Activated naive CD8-positive, alpha-beta T cell treated with anti-CD3 and anti-CD28 coated beads for 36 hours (primary cell): ENCODE data around the gene TMEM98. TPM values are rescaled to one million over a fixed set of nuclear protein-coding genes. Genes with fewer than 3 reads are reported as not detected.
"Not testable (repeated sequence)": the region's sequence is repeated elsewhere in the genome, so short reads cannot be mapped to it uniquely, and the experiment has no call there.

ENCODE experiments used
- DNase-seq: peaks from one replicate; pipeline ENCODE4 v3.0.0; 2021
- H3K27ac Mint-ChIP-seq: one replicate; pipeline ENCODE4 v1.8.0; 2022; ENCODE audit warnings: mild to moderate bottlenecking, moderate library complexity, mixed read lengths
- H3K27me3 Mint-ChIP-seq: one replicate; pipeline ENCODE4 v1.8.0; 2022; ENCODE audit warnings: mild to moderate bottlenecking, mixed read lengths
- H3K36me3 Mint-ChIP-seq: one replicate; pipeline ENCODE4 v1.8.0; 2021; ENCODE audit warnings: mild to moderate bottlenecking, mixed read lengths
- H3K4me1 Mint-ChIP-seq: one replicate; pipeline ENCODE4 v1.8.0; 2021; ENCODE audit warnings: mixed read lengths
- H3K4me3 Mint-ChIP-seq: one replicate; pipeline ENCODE4 v1.8.0; 2022; ENCODE audit warnings: mild to moderate bottlenecking, moderate library complexity, mixed read lengths
- H3K9me3 Mint-ChIP-seq: one replicate; pipeline ENCODE4 v1.8.0; 2022; ENCODE audit warnings: mixed read lengths
- total RNA-seq, 2 experiments: library from RNA; stranded (reverse); gene quantifications; one replicate each; pipeline ENCODE4 v1.2.3, GENCODE V29; 2021

The TMEM98 gene, protein sequence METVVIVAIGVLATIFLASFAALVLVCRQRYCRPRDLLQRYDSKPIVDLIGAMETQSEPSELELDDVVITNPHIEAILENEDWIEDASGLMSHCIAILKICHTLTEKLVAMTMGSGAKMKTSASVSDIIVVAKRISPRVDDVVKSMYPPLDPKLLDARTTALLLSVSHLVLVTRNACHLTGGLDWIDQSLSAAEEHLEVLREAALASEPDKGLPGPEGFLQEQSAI
- not detected for total RNA-seq

DNA sequence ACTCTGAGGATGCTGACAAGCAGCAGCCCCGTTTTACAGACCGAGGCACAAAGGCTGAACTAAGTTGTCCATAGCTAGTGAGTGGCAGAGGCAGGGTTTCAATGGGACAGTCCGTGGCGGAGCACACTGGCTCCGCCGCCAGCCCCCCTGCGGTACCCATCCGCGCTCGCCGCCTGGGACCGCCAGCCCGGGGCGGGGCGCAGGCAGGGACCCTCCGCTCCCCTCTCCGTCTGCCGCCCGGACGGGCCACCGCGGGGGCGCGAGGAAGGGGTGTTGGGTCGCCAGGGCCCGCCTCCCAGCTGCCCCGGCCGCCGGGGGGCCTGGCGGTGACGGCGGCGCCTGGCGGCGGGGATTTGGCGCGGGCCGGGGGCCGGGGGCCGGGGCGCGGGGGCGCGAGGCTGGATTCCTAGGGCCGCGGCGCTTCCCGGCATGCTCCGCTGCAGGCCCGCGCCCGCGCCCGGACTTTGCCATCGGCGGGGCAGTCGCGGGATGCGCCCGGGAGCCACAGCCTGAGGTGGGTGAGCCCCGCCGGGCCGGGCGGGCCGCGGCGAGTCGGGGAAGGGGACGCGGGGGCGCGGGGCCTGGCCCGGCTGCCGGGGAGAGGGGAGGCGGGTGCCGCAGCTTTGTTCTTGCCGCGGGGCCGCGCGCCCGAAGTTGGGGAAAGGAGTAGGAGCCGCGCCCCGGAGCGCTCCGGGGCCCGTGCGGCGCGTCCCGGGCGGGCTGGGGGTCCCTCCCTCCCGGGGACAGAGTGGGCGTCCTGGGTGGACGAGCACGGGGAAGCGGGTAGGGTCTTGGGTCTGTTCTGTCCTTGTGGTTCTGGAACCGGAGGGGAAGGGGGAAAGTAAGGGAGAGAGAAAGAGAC lies at the start of gene TMEM98:
TMEM98 (plus strand) TSS at position 430 of the 862 bp plus-strand sequence. CDS start 3,376 bp downstream, outside the sequence.
- H3K4me3 Mint-ChIP-seq = peak within 1 kb of the TSS; percentile 67
- no peaks in the 10 kb centered on the region for H3K36me3 Mint-ChIP-seq
- H3K27ac Mint-ChIP-seq = no peak within 1 kb of the TSS
- H3K4me1 Mint-ChIP-seq = no peaks in the 10 kb centered on the region
- peak; percentile 13 for DNase-seq
- H3K9me3 Mint-ChIP-seq = no peaks in the 10 kb centered on the region
- peaks cover 29% of the 10 kb centered on the region for H3K27me3 Mint-ChIP-seq

DNA sequence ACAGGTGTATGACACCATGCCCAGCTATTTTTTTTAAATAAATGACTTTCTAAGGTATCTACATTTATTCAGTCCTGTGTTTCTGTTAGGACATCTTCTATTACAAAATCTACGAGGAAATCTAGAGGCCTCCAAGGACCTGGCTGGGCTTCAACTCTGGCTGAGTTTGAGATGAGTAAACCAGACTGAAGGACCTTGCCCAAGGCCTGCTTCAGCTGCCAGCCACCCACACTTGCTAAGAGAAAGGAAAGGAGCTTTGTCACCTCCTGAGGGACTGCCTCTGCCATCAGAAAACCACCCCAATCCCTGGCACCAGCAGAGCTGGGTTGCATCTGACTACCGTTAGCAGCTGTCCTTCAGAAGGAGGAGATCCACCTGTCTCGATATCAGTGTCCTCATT lies 49.7 kb upstream of the TMEM98 start:
- Mint-ChIP-seq H3K9me3 (no peaks in the 10 kb centered on the region), H3K4me3 (no peak overlapping the region), H3K27ac (no peak overlapping the region), H3K36me3 (no peaks in the 10 kb centered on the region), H3K27me3 (peaks cover 1% of the 10 kb centered on the region), H3K4me1 (peaks cover 16% of the 10 kb centered on the region)
- no peak for DNase-seq

DNA sequence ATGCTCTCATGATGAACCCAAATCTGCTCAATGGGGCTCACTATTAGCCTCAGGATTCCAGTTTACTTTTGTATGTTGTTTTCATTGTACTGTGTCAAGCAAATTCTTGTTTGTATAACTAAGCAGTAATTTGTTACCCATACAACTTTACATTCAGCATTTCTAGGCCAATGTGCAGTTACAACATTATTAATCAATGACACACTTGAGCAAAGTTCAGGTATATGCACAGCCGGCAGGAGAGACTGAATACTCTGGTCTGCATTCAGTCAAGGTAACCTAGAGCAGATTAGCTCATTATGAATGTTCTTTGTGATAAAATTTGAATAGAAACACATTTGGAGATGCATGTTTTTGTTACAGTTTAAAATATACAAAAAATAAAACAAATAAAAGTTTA lies 48.8 kb upstream of the TMEM98 start:
- peaks cover 16% of the 10 kb centered on the region for H3K4me1 Mint-ChIP-seq
- H3K9me3 Mint-ChIP-seq = no peaks in the 10 kb centered on the region
- H3K36me3 Mint-ChIP-seq = no peaks in the 10 kb centered on the region
- peaks cover 4% of the 10 kb centered on the region for H3K27me3 Mint-ChIP-seq
- no peak overlapping the region for H3K4me3 Mint-ChIP-seq
- H3K27ac Mint-ChIP-seq = no peak overlapping the region
- no peak for DNase-seq

DNA sequence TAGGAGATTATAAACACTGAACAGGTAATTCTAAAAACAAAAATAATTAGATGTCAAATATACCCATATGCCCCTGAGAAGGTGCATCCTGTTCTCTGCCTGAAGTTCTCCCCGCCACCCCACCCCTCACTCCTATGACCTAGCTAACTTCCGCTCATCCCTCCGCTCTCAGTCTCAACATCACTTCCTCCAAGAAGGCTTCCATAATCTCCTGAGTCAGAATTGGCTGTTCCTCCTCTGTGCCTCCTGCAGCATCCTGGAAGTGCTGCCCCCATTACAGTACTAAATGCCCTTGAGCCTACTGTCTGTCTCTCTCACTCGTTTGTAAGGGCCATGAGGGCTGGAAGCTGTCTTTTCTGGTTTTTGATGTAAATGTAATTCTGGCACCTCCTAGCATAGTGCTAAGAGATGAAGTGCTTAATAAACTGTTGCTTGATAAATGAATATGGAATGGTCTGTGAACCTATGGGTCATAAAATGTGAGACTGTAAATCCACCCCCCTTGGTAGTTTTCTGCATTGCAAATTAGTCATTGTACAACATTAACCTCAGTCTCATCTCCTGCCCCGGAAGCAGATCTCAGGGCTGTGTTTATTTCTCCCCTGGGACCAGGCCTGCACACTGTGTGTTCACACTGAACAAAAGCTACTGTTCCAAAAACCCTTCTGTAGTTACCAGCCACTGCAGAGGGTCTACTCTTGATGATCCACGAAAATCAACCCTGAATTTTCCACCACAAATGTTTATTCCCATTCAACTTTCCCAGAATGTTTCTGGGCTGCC lies 47.1 kb upstream of the TMEM98 start:
- H3K4me1 Mint-ChIP-seq = peaks cover 10% of the 10 kb centered on the region
- H3K4me3 Mint-ChIP-seq = no peak overlapping the region
- no peaks in the 10 kb centered on the region for H3K36me3 Mint-ChIP-seq
- no peaks in the 10 kb centered on the region for H3K9me3 Mint-ChIP-seq
- DNase-seq = no peak
- H3K27ac Mint-ChIP-seq = no peak overlapping the region
- peaks cover 17% of the 10 kb centered on the region for H3K27me3 Mint-ChIP-seq

DNA sequence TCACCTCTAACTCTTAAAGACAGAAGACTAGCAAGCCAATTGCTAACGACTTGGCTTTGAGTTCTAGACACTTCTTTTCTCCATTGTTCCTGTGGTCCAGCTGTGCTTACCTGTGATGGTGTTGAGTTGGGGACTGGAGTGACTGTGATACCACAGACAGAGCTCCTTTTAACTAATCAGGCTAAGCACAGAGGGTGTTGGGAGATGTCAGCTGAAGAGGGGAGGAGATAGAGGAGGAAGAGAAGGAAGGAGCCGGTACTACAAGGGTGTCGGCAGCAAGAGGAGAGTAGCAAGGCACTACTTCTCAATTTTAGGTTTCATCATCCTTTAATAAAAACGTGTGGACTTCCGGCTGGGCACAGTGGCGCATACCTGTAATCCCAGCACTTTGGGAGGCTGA lies 45.9 kb upstream of the TMEM98 start:
- Mint-ChIP-seq H3K4me3 (no peak overlapping the region), H3K4me1 (peaks cover 7% of the 10 kb centered on the region), H3K27me3 (peaks cover 21% of the 10 kb centered on the region), H3K9me3 (no peaks in the 10 kb centered on the region), H3K36me3 (no peaks in the 10 kb centered on the region), H3K27ac (no peak overlapping the region)
- no peak for DNase-seq

DNA sequence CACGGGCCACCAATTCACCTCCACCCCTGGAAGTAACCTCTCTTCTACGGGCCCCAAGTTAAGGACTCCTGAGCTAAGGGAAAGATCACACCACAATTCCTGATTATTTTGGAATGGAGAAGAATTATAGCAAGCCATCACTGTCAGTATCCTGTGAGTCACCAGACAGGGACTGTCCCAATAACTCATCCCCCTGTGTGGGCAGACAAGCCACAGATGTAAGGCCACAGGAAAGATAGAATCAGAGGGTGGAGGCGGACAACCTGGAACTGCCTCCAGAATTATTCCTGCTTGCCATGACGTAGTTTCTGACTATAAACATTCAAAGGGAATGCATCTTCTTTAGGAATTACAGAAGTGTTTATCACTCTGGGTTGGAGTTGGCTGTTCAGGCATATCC lies 45.2 kb upstream of the TMEM98 start:
- H3K4me1 Mint-ChIP-seq = peaks cover 7% of the 10 kb centered on the region
- DNase-seq = peak; percentile 32
- H3K4me3 Mint-ChIP-seq = no peak overlapping the region
- no peak overlapping the region for H3K27ac Mint-ChIP-seq
- no peaks in the 10 kb centered on the region for H3K36me3 Mint-ChIP-seq
- H3K9me3 Mint-ChIP-seq = no peaks in the 10 kb centered on the region
- H3K27me3 Mint-ChIP-seq = peaks cover 21% of the 10 kb centered on the region

DNA sequence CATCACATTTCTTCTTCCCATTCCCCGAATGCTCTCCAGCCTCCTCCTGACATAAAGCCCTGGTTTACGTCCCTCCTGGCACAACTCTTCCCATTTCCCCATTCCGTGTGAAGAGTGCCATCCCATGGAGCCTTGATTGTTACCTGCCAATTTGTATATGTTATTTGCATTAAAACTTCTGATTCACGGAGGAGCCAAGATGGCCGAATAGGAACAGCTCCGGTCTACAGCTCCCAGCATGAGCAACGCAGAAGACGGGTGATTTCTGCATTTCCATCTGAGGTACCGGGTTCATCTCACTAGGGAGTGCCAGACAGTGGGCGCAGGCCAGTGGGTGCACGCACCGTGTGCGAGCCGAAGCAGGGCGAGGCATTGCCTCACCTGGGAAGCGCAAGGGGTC lies 41.0 kb upstream of the TMEM98 start:
- H3K27ac Mint-ChIP-seq, H3K9me3 Mint-ChIP-seq, H3K4me3 Mint-ChIP-seq, H3K36me3 Mint-ChIP-seq, DNase-seq, H3K4me1 Mint-ChIP-seq: not testable (repeated sequence)
- H3K27me3 Mint-ChIP-seq = peaks cover 21% of the 10 kb centered on the region

DNA sequence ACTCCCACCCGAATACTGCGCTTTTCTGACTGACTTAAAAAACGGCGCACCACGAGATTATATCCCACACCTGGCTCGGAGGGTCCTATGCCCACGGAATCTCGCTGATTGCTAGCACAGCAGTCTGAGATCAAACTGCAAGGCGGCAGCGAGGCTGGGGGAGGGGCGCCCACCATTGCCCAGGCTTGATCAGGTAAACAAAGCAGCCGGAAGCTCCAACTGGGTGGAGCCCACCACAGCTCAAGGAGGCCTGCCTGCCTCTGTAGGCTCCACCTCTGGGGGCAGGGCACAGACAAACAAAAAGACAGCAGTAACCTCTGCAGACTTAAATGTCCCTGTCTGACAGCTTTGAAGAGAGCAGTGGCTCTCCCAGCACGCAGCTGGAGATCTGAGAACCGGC lies 40.5 kb upstream of the TMEM98 start:
- not testable (repeated sequence) for DNase-seq, H3K27ac Mint-ChIP-seq, H3K4me3 Mint-ChIP-seq, H3K36me3 Mint-ChIP-seq, H3K9me3 Mint-ChIP-seq, H3K4me1 Mint-ChIP-seq
- H3K27me3 Mint-ChIP-seq = peaks cover 21% of the 10 kb centered on the region

DNA sequence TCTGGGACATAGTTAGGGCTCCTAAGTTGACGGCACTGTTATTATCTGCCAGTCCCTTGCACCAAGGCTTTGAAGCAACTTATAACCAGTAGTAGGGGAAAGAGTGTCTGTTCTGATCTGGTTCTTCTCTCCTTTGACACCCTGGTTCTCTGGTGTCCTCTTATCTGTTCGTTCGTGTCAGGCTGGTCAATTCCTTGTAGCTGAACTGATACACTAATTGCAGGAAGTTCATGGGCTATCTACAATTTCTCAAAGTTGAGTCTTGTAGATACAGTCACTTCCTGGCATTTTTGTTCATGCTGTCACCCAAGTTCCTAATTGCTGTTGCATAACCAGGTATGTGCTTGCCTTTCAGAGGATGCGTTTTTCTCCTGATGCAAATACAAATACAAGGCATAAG lies 33.7 kb upstream of the TMEM98 start:
- Mint-ChIP-seq H3K27me3 (peaks cover 13% of the 10 kb centered on the region), H3K4me3 (no peak overlapping the region), H3K9me3 (no peaks in the 10 kb centered on the region), H3K27ac (no peak overlapping the region), H3K36me3 (no peaks in the 10 kb centered on the region), H3K4me1 (no peaks in the 10 kb centered on the region)
- no peak for DNase-seq

DNA sequence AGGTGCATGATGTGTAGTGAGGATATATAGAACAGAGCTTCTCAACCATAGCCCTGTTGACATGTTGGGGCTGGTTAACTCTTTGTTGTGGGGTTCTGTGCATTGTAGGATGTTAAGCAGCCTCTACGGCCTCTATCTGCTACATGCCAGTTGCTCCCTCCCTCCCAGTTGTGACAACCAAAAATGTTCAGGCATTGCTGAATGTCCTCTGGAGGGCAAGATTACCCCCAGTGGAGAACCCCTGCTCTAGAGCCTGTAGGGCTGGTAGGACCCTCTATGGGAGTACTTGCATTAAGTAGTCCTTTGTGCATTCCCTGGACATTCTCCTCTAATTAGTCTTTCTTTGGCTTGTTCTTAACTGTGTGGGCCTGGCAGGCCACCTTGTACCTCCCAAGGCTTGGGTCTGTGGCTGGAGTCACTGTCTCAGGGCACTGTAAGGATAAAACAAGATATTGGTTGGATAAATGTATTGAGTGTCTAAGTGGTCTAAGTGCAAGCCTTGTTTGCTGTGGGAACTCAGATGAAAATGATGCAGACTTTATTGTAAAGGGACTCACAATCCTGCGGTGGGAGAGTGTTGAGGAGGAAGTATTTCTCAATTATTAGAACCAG lies 31.2 kb upstream of the TMEM98 start:
- H3K27ac Mint-ChIP-seq = no peak overlapping the region

DNA sequence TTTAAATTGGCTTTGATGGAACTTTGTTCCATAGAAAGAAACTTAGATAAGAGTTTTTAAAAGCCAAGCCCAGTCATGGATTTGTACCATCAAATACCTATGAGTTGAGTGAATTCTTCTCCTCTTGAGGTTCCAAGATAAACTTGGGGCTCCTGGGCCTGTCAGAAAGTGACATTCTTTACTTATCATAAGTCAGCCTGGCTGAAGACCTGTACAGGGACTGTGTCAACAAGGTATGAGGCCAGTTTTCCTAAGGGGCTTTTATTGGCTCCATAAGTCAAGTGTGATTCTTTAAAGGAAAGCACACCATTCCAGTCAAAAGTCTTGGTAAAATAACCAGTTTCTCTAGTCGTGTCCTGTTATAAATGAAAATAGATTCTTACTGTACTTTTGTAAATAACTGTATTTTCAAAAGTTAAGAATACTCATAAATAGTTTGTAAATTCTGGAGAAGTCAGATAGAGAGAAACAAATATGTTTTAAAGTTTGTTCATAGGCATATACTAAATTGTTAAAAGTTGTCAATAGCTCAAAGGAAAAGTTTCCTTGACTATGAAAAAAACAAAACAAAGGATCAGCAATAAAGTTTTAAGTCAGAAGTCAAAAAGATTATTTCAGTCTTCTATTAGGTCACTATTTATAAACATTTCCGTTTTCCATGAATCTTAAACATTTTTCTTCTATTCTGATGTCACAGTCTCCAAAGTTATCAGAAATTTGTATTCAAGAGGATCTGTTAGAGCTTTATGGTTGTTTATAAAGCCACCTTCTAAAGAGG lies 28.5 kb upstream of the TMEM98 start:
- Mint-ChIP-seq H3K36me3 (no peaks in the 10 kb centered on the region), H3K4me1 (peaks cover 10% of the 10 kb centered on the region), H3K27ac (no peak overlapping the region), H3K4me3 (no peak overlapping the region), H3K9me3 (no peaks in the 10 kb centered on the region), H3K27me3 (peaks cover 34% of the 10 kb centered on the region)
- no peak for DNase-seq

More for the DNA sequence above, 31.2 kb upstream of the TMEM98 start:
- Mint-ChIP-seq H3K4me1 (no peaks in the 10 kb centered on the region), H3K4me3 (no peak overlapping the region), H3K27me3 (peaks cover 17% of the 10 kb centered on the region), H3K36me3 (no peaks in the 10 kb centered on the region), H3K9me3 (no peaks in the 10 kb centered on the region)
- no peak for DNase-seq

DNA sequence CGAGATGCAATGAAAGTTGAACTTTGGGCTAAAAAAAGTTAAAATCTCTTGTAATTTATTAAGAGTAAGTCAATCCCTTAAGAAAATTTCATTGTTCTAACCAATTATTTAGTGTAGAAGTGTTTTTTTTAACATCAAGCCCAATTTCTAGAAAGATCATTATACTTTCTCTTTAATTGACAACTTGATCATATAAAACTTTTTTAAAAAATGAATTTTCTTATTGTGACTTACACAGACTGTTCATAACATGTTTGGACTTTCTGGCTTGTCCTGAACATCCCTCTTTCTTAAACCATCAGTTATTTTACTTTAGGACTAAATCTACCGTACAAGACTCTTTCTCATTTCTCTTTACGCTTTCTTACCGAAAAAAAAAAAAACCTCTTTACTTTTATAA lies 26.2 kb upstream of the TMEM98 start:
- Mint-ChIP-seq H3K4me3 (no peak overlapping the region), H3K4me1 (peaks cover 12% of the 10 kb centered on the region), H3K27ac (no peak overlapping the region), H3K9me3 (no peaks in the 10 kb centered on the region), H3K36me3 (no peaks in the 10 kb centered on the region), H3K27me3 (peaks cover 47% of the 10 kb centered on the region)
- DNase-seq = no peak

DNA sequence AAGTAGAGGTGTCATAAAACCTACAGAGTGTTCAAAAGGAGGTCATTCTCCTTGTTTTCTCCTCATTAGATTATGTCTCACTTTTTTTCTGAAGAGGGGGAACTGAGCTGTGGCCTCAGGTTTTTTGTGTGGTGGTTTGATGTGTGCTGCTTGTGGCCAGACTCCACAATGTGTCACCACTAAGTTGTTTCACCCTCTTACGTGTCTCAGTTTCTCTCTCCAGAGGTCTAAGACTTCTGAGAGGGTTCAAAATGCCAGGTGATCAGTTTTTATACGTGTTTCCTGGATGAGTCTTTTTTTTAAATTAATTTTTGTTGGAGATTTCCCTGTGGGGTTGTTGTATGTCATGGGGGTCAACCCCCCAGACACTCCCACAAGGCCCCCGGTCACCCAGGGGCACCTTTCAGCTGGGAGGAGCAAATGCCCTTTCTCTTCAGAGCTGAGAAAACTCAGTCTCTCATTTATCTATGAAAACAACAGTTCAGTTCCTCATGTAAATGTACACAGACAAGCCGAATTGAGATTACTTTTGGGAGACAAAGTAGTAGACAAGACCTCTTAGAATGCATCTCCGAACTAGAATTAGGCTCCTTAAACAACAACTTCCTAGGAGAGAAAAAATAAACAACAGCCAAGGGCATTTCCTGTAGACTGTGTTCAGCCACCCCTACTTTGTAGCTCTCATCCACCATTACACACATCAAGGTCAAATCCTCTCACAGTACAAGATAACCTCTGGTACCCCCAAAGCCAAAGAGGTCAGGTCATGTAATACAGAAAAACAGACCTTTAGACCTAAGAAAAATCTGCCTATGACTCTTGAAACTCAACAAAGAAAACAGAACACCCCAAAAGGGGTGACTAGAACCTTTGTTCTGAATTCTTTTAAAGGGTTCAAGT lies 23.9 kb upstream of the TMEM98 start:
- no peak overlapping the region for H3K27ac Mint-ChIP-seq
- no peak overlapping the region for H3K4me3 Mint-ChIP-seq
- H3K9me3 Mint-ChIP-seq = no peaks in the 10 kb centered on the region
- H3K4me1 Mint-ChIP-seq = peaks cover 12% of the 10 kb centered on the region
- H3K27me3 Mint-ChIP-seq = peaks cover 34% of the 10 kb centered on the region
- no peaks in the 10 kb centered on the region for H3K36me3 Mint-ChIP-seq
- peak; percentile 19 for DNase-seq
